ENCODE measurements around the gene ZNF689.

DNA sequence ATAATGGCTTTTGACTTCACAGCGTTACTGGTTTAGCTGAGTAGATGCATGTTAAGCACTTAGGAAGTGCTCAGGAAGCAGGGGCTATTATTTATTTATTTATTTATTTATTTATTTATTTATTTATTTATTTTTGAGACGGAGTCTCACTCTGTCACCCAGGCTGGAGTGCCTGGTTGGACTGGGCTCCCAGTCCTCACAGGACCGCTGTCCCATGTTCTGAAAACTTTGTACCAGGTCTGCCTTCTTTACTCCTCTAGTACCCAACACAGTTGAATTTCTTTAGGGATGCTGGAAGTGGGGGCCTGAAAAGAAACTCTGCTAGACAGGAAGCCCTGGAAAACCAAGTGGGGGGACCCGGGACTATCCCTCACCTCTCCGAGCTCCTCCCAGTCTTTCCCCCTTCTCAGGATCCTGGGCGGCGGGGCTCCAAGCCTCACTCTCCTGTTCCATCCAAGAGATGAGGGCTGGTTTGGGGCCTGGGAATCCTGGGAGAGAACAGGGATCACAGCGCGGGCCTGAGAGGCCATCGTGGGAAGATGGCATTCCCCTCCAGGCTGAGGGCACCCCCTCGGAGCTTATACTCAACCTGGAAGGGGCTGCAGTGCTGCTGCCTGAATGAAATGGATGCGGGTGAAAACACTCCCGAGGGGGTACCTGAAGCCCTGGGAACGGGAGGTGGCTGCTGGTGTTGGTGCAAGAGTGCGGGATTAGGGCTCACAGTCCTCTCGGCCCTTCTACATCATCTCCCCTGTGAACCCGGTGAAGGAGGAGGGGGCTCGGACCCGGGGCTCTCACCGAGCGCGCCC lies 39.3 kb downstream of the ZNF689 start:
- TF ChIP-seq HDAC2 (IDR thresholded peaks at IDR 0.05), result no peak
- no peak for TF ChIP-seq SMC3 (IDR thresholded peaks at IDR 0.05)
- no peak for TF ChIP-seq MAZ (IDR thresholded peaks at IDR 0.05; ENCODE audit: borderline replicate concordance, low read depth, low read length)
- no peak for TF ChIP-seq CTCF (IDR thresholded peaks at IDR 0.05)
- TF ChIP-seq BHLHE40 (IDR thresholded peaks at IDR 0.05; ENCODE audit: low read depth, low read length), result no peak
- TF ChIP-seq RNF2 (IDR thresholded peaks at IDR 0.05; ENCODE audit: borderline replicate concordance, low read depth), result no peak
- TF ChIP-seq CEBPB (IDR thresholded peaks at IDR 0.05), result no peak
- no peak for TF ChIP-seq EP300 (IDR thresholded peaks at IDR 0.05)

Measured in A549 (cell line).